GDM1 (cell line): ENCODE results near the gene PODXL.
"Not testable (repeated sequence)": the region's sequence is repeated elsewhere in the genome, so short reads cannot be mapped to it uniquely, and the experiment has no call there.

Experiments
- DNase-seq: peaks from one replicate; lab custom pipeline; 2025; lab: John Stamatoyannopoulos, UW

Gene PODXL

DNA sequence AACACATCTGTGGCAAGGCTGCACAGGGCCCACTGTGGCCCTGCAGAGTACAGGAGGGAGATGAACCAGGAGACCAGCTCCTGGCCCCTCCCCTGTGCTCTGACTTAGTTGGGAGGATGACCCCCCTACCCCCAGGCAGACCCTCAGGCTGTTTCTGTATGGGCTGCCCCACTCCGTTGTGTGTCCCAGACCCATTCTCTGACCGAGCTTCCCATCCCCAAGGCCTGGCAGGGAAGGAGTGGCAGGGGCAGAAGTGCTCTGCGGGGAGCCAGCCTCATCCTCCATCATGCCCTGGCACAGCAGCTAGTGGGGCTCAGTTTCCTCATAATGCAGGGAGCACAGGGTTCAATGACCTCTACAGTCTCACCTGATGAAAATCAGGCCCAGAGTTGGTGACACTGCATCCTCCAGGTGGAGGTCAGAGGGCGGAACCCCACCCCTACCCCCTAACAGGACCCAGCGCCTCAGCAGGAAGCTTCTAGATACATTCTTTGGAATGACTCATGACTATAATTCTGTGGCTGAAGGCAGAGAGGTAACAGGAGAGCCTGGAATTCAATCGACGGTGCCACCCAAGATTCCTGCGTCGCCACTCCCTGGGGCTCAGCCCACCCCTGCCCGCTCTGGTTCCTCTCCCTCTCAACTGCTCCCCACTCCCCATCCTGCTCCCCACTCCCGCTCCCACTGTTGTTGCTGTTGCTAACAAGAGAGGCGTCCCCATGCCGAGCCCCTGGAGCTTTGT, 18.2 kb downstream of the PODXL start:
- DNase-seq: no peak

DNA sequence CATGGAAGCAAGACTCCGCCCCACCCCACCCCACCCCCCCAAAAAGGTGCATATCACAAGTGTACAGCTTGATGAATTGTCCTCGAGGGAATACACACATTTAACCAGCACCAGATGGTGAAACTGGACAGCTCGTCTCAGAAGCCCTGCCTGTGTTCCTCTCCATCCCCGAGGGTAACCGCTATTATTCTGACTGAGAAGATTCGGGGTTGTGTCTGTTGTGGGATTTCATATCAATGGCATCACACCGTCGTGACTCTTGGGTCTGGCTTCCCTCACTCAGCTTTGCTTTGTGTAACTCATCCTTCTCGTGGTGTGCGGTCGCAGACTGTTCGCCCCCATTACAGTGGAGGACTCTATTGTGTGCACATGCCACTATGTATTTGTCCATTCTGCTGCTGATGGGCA, 18.9 kb downstream of the PODXL start:
- DNase-seq: no peak

DNA sequence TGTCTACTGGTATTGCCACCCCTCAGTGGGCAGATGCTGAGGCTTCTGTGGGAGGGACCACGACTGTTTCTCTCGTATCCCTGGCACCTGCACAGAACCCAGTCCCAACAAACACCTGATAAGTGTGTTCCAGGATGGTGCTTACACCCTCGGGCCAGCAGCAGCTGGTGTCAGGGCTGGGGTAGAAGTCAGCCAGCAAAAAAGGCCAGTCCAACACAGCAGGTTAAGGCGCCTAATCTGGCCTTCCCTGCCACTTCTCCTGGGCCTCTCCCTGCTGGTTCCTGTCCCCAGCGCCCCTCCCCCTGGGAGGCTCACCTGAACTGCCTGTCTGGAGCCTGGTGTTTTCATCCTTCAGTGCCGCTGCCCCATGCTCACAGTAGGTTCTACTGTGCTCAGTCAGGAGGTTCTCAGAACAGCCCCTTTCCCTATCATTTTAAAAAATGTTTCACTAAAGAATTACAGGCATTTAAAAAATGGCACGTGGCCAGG, 20.0 kb downstream of the PODXL start:
- no peak for DNase-seq

DNA sequence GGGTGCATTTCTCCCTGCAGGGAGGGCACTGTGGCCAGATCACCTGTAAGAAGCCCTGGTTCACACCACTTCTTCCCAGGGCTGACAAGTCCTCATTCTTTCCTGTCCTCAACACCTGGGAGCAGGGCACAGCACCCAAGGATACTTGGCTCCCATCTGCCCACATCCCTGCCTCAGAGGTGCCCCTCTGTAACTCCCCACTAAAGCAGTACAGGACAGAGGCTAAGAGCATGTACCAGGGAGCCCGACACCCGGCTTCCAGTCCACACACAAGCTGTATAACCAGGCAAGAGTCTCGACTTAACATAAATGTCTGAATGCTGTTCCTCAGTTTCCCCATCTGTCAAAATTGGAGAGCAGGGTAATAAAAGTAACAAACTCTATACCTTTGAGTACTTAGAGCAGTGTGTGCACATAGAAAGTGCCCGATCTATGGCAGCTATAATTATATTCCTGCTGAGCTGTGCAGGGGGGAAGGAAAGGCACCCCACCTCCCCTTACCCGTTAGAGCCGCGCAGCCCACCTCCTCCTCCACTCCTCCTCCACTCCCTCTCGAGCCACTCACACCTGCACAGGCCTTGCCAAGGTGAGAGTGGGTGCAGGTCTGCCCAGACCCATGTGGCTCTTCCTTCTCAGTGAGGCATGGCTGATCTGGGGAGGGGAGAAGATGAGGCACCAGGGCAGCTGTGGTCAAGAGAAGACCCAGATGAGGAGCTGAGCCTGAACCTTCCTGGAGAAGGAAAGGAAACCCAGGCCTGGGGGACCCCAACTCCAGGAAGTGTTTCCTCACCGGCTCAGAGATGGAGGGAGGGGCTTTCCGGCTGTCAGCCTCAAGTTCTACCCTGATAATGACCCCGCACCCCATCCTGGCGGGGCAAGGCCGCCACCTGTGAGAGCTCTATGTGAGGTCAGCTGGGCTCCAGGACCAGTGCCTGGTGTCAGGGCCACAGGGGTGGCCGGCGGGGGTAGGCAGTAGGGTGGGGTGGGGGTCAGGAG, 22.6 kb downstream of the PODXL start:
- DNase-seq: no peak

DNA sequence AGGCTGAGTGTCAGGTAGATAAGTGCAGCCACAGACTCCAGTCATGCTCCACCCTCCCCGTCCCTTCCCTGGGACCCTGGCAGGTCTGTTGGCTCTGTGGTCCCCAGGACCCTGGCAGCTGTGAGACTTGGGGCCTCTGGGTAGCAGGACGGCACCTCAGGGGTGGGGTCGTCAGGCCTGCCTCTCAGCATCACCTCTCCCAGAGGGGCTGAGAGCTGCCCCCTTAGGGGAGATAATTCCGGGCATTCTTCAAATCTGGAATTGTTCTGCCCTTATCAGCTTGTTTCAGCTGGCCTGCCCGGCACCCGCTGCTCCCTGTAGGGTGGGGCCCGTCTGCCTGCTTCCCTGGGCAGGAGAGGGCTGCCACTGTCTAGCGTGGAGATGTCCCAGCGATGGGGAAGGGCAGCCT, 23.3 kb downstream of the PODXL start:
- DNase-seq: no peak

DNA sequence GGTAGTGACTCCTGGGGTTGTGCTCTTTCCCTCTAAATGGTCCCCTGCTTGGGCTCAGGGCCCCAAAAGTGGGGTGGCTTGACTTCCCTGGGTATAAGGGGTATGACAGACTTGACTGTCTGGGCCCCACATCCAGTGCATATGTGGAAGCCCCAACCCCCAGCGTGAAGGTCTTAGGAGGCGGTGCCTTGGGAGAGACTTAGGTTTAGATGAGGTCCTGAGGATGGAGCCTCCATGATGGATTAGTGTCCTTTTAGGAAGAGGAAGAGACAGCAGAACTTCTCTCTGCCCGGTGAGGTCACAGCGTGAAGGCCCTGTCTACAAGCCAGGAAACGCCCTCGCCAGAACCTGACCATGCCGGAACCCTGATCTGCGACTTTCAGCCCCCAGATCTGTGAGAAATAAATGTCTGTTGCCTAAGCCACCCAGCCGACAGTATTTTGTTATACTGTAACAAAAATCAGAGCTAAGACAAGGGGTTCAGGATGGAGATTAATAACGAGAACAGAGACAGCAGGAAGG, 23.8 kb downstream of the PODXL start:
- no peak for DNase-seq

DNA sequence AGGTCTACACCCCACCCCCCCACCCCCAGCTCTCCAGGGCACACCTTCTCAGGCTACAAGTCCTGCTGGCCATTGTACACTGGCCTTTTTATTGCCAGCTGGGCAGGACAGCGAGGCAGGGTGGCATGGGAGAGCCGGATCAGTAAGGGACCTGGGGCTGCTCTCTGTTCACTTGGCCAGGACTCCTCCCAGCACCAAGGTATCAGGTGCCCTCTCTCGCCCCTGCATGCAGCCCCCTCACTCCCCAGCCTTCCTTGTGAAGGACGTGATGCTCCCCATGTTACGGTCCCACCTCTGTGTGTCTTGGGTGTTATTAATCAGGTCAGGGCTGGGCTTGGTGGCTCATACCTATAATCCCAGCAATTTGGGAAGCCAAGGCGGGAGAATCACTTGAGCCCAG, 26.3 kb downstream of the PODXL start:
- DNase-seq: no peak

DNA sequence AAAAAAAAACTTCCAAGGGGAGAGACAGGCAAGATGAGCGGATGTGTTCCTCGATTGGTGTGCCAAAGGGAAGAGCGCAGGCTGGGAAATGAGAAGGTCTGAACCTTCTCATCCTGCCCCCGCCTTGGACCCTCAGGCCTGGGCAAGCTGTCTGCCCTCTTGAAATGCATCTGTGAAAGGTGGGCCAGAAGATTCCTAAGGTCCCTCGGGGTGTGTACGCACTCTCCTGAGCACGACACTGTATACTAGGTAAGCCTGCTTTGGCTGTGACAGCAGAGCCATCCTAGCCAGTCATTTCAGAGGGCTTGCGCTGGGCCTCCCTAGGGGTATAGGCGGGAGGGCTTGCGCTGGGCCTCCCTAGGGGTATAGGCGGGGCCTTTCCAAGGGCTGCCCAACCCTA, 26.8 kb downstream of the PODXL start:
- no peak for DNase-seq

DNA sequence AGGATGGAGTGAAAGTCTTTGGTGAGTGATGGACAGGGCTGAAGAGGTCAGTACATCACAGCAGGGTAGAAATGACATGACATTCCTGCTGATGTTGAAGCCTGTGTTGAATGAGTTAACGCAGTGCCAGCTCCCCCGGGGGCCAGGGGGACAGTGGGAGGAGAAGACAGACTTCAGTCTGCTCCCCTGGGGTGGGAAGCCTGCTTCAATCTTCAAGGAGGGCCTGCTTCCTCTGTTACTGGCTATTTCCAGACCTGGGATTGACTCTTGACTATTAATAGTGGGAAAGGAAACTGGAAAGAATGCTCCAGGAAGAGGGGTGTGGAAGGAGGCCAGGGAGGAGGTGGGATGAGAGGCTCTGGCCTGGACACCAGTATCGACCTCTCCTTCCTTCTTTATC, 27.2 kb downstream of the PODXL start:
- DNase-seq: no peak

DNA sequence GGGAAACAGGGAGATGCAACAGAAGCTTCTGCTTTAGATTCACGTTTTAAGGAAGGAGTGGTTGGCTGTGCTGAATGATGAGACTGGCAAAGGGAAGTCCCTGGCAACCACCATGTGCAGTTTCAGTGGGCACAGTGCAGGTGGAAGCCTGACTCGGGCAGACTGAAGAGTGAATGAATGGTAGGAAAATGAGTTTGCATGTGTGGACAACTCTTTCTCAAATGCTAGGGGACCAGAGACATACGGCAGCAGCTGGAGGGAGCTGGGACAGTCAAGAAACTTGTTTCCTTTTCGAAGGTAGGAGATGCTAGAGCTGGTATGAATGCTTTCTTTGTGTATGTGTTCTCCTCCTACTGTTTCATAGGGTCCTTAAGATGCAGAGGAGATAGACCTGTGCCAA, 29.0 kb downstream of the PODXL start:
- peak; percentile 29 for DNase-seq

DNA sequence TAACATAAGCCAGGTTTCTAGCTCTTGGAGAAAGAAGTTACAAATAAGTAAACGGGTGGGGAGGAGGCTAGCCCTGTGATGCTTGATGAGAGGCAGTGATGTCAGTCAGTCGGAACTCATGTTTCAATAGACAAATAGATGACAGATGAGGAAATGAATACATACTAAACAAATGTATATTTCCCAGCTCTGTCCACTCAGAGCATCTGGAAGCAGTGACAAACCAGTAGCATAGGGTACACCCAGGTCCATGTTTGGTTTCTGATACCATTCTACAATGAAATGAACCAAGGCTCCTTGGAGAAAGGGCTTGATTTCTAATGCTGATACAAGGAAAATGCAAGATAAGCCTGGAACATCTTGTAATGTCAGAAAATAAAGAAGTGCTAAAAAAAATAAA, 30.6 kb downstream of the PODXL start:
- DNase-seq: no peak

DNA sequence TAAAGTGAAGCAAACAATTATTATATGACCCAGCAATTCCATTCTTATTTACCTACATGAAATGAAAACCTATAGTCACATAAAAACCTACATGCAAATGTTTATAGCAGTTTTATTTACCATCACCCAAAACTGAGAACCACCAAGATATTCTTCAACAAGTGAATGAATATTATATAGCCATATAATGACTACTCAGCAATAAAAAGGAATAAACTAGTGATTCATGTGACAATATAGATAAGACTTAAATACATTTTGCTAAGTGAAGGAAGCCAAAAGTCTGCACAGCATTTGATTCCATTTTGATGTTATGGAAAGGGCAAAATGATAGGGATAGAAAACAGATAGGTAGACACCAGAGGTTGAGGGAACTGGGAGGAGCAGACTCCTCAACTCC, 31.7 kb downstream of the PODXL start:
- no peak for DNase-seq

DNA sequence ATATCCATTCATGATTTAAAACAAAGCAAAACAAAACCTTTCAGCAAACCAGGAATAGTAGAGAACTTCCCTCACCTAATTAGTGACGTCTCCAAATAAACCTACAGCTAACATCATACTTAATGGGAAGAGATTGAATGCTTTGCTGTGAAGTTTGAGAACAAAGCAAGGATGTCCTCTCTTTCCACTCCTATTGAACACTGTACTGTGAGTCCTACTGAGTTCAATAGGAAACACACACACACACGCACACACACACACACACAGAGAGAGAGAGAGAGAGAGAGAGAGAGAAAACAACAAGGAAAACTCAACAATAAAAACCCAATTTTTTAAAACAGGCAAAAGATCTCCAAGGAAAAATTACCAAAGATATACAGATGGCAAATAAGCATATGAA, 32.3 kb downstream of the PODXL start:
- DNase-seq: no peak

DNA sequence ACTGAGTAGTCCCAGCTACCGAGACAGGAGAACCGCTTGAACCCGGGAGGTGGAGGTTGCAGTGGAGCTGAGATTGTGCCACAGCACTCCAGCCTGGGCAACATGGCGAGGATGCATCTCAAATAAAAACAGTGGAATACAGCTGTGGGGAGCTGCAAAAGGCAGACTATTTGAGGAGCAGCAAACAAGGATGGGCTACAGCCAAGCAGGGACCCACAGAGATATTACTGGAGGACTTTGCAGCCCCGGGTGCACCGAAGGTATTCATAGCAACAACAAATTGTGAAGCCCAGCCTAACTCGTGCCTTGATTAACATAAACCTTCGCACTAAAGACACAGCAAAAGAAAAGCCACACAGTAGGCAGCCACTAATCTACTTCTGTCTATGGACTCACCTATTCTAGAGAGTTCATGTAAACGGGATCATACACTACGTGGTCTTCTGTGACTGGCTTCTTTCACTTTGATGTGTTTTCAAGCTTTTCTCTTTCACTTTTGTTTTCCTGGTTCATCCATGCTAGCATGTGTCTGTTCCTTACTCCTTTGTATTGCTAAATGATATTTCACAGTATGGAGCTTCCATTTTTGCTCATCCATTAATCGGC, 34.0 kb downstream of the PODXL start:
- no peak for DNase-seq

DNA sequence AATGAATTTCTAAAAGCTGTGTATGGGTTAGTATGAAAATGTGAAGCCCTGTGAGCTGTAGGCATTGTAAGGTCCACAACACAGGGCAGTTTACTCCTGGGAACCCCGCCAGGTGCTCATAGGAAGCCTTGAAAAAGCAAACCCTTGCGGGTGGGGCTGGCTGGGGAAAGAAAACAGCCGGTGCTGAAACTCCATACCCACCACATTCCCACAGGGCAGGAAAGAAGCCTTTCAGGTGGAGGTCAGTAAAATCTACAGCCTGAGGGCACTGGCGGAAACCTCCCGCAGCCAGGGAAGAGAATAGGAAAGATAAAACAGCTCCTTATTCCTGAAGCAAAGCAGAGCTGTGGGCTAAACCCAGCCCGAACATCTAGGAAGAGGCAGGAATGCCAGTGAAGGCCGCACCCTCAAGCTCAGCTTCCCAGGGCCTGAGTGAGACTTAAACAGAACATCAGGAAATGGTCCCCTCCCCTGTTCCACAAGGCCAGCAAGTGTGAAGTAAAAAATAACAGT, 34.7 kb downstream of the PODXL start:
- DNase-seq: no peak

DNA sequence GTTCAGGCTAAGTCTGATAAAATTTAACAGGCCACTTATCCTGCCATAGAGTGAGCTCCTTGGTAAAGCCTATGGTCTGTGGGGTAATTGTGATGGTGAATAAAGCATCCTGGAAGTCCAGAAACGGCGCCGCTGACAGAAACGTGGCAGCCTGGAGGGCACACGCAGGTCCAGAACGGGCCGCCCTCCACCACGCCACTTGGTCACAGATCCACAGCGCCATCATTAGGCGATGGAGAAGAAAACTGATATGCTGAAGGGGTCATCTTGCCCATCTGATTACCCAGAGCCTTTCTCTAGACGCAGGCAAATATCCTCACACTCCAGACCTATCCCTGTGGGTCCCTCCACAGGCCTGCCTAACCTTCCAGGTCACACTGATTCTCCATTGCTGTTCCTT, 37.8 kb downstream of the PODXL start:
- no peak for DNase-seq

DNA sequence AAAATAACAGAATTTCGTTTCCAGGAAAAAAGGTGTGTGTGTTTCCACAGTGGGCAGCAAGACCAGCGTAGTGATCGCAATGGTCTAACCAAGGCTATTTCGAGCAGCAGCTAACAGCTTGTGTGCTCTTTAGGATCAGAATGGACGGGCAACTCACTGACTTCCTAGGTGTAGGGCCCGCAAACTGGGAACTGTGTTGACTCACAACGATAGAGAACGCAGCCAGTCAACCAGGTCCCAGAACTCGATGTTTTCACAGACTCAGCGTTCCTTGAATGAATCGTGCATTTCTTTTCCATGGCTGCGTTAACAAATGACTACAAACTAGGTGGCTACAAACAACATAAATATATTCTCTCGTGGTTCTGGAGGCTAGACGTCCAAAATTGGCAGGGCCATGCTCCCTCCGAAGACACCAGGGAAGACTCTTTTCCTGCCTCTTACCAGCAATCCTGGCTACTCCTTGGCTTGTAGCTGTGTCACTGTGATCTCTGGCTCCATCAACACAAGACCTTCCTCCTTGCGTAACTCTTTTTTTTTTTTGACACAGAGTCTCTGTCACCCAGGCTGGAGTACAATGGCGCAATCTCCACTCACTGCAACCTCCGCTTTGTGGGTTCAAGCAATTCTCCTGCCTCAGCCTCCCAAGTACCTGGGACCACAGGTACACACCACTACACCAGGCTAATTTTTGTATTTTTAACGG, 39.1 kb downstream of the PODXL start:
- no peak for DNase-seq

DNA sequence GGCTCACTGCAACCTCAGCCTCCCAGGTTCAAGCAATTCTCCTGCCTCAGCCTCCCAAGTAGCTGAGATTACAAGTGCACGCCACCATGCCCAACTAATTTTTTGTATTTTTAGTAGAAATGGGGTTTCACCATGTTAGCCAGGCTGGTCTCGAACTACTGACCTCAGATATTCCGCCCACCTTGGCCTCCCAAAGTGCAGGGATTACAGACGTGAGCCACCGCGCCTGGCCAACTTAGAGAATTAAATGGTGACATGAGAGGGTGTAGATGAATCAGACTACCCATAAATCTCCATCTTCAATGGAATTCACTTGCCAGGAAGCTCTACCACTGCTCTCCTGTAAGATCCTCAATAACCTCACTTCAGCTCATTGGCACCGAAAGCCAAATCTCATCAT, 41.0 kb downstream of the PODXL start:
- DNase-seq: not testable (repeated sequence)

DNA sequence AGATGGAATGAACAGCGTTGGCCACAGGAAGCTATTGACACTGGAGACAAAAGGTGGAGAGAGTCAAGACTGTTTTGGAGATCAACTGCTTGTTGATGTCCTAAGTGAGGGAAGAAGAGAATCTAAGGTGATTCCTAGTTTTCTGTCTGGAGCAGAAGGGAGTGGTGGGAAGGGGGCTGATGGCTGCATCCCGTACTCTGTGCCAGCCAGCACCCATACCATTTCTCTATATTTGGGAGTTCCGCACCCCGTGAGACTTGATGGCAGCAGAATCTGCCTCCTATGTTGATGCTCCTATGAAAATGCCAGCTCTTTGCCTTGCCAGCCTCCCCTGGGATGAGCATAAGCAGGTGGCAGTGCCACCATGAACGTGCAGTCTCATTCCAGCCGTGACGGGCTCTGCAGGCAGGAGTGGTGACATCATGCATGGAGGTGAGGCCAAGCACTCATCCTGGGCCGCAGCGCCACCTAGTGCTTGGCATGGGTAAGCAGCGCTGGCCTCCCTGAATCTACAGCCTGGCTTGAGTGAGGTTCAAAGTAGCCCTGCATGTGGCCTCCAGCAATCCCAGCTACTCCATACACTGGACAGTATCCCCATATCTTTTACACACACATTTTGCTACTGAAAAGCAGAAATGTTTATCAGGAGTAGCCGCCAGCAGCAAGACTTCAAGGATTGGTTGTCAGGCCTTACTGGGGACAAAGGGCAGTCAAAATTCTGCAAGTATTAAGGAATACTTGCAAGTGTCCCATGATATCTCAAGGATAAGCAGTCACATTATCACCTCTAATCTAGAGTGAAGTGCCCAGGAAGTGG, 43.0 kb downstream of the PODXL start:
- peak; percentile 65 for DNase-seq

DNA sequence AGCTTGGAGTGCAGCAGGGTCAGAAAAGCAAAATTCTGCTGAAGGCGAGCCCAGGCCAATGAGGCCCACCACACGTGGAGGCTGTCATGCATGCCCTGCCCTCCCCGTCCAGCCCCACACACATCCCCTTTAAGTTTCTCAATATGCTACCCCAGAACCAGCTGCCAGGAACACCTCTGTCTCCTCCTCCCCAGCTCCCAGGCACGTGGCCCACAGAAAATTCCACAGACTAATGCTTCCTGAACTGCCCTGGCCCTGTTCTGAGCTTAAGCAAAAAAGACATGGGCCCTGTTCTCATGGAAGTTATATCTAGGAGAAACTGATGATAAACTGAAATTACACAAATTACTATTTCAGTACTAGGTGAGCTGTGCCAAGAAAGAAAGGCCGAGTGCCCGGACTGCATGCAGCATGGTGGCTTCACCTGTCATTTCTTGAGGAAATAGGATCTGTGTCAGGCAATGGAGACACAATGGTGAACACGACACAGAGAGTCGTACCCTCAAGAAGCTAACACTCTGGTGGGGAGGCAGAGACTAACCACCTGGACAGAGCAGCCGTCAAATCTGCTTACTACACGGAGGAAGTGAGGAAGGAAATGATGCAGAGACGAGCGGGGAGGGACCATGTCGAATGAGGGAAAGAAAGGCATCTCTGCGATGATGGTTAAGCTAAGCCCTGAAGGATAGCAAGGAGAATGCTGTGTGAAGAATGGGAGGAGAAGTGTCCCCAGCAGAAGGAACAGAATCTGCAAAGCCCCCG, 44.5 kb downstream of the PODXL start:
- no peak for DNase-seq
